Measurements from ENCODE around the gene AGAP1. TPM values are rescaled to one million over a fixed set of nuclear protein-coding genes. Genes with fewer than 3 reads are reported as not detected.

AGAP1 gene
- total and polyA plus RNA-seq, 4 donors = 2.0 to 8.5 (median 5.4) TPM

GRCh38 chr2:236033462-236033861 is 539.6 kb downstream of the AGAP1 start:
- Histone ChIP-seq H3K4me1 (ENCODE audit: control insufficient read depth in 4 of 4, insufficient read depth in 4 of 4, low read length in 3 of 4) (no peaks in the 10 kb centered on the region), H3K9ac (ENCODE audit: low read depth in 1 of 2, low read length in 2 of 2) (no peak overlapping the region), H3K27ac (ENCODE audit: low read depth in 1 of 2, low read length in 2 of 2) (no peak overlapping the region), H3K36me3 (ENCODE audit: control insufficient read depth in 4 of 4, insufficient read depth in 3 of 4, low read depth in 1 of 4, low read length in 3 of 4) (no peaks in the 10 kb centered on the region), H3K4me3 (ENCODE audit: low read depth in 1 of 3, low read length in 3 of 3) (no peak overlapping the region), H3K9me3 (ENCODE audit: control insufficient read depth in 4 of 4, low read length in 3 of 4) (no peaks in the 10 kb centered on the region), H3K27me3 (ENCODE audit: control insufficient read depth in 4 of 4, insufficient read depth in 4 of 4, low read length in 3 of 4) (no peaks in the 10 kb centered on the region)
- 90% methylated on average over 7 of the region's 7 CpGs for WGBS
- TF ChIP-seq JUND (IDR thresholded peaks at IDR 0.05) = no peak
- no peak for TF ChIP-seq EGR1 (IDR thresholded peaks at IDR 0.05; ENCODE audit: low read depth in 2 of 2)
- TF ChIP-seq TAF1 (conservative IDR thresholded peaks at IDR 0.05) = no peak
- no peak for TF ChIP-seq RAD21 (IDR thresholded peaks at IDR 0.05)
- no peak for TF ChIP-seq RXRA (IDR thresholded peaks at IDR 0.05)
- no peak for TF ChIP-seq ATF3 (IDR thresholded peaks at IDR 0.05)
- TF ChIP-seq FOXA1 (IDR thresholded peaks at IDR 0.05) = no peak
- TF ChIP-seq SP1 (IDR thresholded peaks at IDR 0.05) = no peak
- DNase-seq (ENCODE audit: low spot score) = no peak

GRCh38 chr2:236034974-236035373 is 541.1 kb downstream of the AGAP1 start:
- Histone ChIP-seq H3K9ac (ENCODE audit: low read depth in 1 of 2, low read length in 2 of 2) (no peak overlapping the region), H3K36me3 (ENCODE audit: control insufficient read depth in 4 of 4, insufficient read depth in 3 of 4, low read depth in 1 of 4, low read length in 3 of 4) (no peaks in the 10 kb centered on the region), H3K9me3 (ENCODE audit: control insufficient read depth in 4 of 4, low read length in 3 of 4) (no peaks in the 10 kb centered on the region), H3K4me3 (ENCODE audit: low read depth in 1 of 3, low read length in 3 of 3) (no peak overlapping the region), H3K27ac (ENCODE audit: low read depth in 1 of 2, low read length in 2 of 2) (no peak overlapping the region), H3K4me1 (ENCODE audit: control insufficient read depth in 4 of 4, insufficient read depth in 4 of 4, low read length in 3 of 4) (no peaks in the 10 kb centered on the region), H3K27me3 (ENCODE audit: control insufficient read depth in 4 of 4, insufficient read depth in 4 of 4, low read length in 3 of 4) (no peaks in the 10 kb centered on the region)
- DNase-seq (ENCODE audit: low spot score) = no peak
- WGBS = 94% methylated on average over 8 of the region's 8 CpGs
- TF ChIP-seq NR2F2 (IDR thresholded peaks at IDR 0.05) (no peak), FOXA1 (IDR thresholded peaks at IDR 0.05) (no peak), YY1 (IDR thresholded peaks at IDR 0.05) (no peak), ATF3 (IDR thresholded peaks at IDR 0.05) (no peak), EGR1 (IDR thresholded peaks at IDR 0.05; ENCODE audit: low read depth in 2 of 2) (no peak), ZBTB33 (IDR thresholded peaks at IDR 0.05) (no peak), HNF4A (conservative IDR thresholded peaks at IDR 0.05) (no peak), HNF4G (IDR thresholded peaks at IDR 0.05) (no peak), FOXA2 (IDR thresholded peaks at IDR 0.05) (no peak), CTCF (IDR thresholded peaks at IDR 0.05; ENCODE audit: low read depth, low read length, missing input control) (no peak), SP1 (IDR thresholded peaks at IDR 0.05) (no peak), JUND (IDR thresholded peaks at IDR 0.05) (no peak), RAD21 (IDR thresholded peaks at IDR 0.05) (no peak)

GRCh38 chr2:236036045-236036444 is 542.2 kb downstream of the AGAP1 start:
- Histone ChIP-seq H3K9me3 (ENCODE audit: control insufficient read depth in 4 of 4, low read length in 3 of 4) (no peaks in the 10 kb centered on the region), H3K4me3 (ENCODE audit: low read depth in 1 of 3, low read length in 3 of 3) (no peak overlapping the region), H3K4me1 (ENCODE audit: control insufficient read depth in 4 of 4, insufficient read depth in 4 of 4, low read length in 3 of 4) (peaks cover 0 to 3% (median 1%) of the 10 kb centered on the region in 4 donors), H3K27me3 (ENCODE audit: control insufficient read depth in 4 of 4, insufficient read depth in 4 of 4, low read length in 3 of 4) (no peaks in the 10 kb centered on the region), H3K9ac (ENCODE audit: low read depth in 1 of 2, low read length in 2 of 2) (no peak overlapping the region), H3K27ac (ENCODE audit: low read depth in 1 of 2, low read length in 2 of 2) (no peak overlapping the region), H3K36me3 (ENCODE audit: control insufficient read depth in 4 of 4, insufficient read depth in 3 of 4, low read depth in 1 of 4, low read length in 3 of 4) (peaks cover 0 to 1% (median 0%) of the 10 kb centered on the region in 4 donors)
- no peak for DNase-seq (ENCODE audit: low spot score)
- TF ChIP-seq GABPA (IDR thresholded peaks at IDR 0.05 in 1 of 2, conservative IDR thresholded peaks at IDR 0.05 in 1 of 2) = no peak
- TF ChIP-seq HNF4G (IDR thresholded peaks at IDR 0.05) = no peak
- WGBS = 95% methylated on average over 16 of the region's 16 CpGs

Data from liver (tissue), 9 donors.